BE2C (cell line): ENCODE measurements around the gene CENPP.

Experiments used
- DNase-seq: peaks from one replicate; pipeline ENCODE4 v3.0.0-alpha.2; 2020
- H3K27me3 ChIP-seq: fragments of 250-450 bp; sonication (Bioruptor Pico); 2 replicates; pipeline ENCODE4 v1.5.1; 2020; ENCODE audit warnings: mild to moderate bottlenecking
- H3K36me3 ChIP-seq: fragments of 250-450 bp; sonication (Bioruptor Pico); 2 replicates; pipeline ENCODE4 v1.5.1; 2020; ENCODE audit warnings: mild to moderate bottlenecking
- H3K4me1 ChIP-seq: fragments of 250-450 bp; sonication (Bioruptor Pico); 2 replicates; pipeline ENCODE4 v1.5.1; 2020
- H3K4me3 ChIP-seq: 2 replicates; pipeline ENCODE4 v1.5.1; 2011; ENCODE audit warnings: low read depth, low read length
- H3K9me3 ChIP-seq: fragments of 250-450 bp; sonication (Bioruptor Pico); 2 replicates; pipeline ENCODE4 v1.5.1; 2020
- TF ChIP-seq, protein P1 (sequence below): IDR thresholded peaks from 2 replicates; pipeline ENCODE4 v1.5.1; 2012; ENCODE audit warnings: mild to moderate bottlenecking, low read depth, low read length

Gene CENPP

GRCh38 chr9:92507005-92507404, 181.3 kb downstream of the CENPP start:
- TF ChIP-seq, protein P1, sequence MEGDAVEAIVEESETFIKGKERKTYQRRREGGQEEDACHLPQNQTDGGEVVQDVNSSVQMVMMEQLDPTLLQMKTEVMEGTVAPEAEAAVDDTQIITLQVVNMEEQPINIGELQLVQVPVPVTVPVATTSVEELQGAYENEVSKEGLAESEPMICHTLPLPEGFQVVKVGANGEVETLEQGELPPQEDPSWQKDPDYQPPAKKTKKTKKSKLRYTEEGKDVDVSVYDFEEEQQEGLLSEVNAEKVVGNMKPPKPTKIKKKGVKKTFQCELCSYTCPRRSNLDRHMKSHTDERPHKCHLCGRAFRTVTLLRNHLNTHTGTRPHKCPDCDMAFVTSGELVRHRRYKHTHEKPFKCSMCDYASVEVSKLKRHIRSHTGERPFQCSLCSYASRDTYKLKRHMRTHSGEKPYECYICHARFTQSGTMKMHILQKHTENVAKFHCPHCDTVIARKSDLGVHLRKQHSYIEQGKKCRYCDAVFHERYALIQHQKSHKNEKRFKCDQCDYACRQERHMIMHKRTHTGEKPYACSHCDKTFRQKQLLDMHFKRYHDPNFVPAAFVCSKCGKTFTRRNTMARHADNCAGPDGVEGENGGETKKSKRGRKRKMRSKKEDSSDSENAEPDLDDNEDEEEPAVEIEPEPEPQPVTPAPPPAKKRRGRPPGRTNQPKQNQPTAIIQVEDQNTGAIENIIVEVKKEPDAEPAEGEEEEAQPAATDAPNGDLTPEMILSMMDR: no peak
- H3K9me3 ChIP-seq: no peaks in the 10 kb centered on the region
- no peaks in the 10 kb centered on the region for H3K36me3 ChIP-seq
- H3K27me3 ChIP-seq: no peaks in the 10 kb centered on the region
- no peak for DNase-seq
- H3K4me1 ChIP-seq: no peaks in the 10 kb centered on the region; the same call in 1 of the 2 replicates
- H3K4me3 ChIP-seq: no peak overlapping the region

DNA sequence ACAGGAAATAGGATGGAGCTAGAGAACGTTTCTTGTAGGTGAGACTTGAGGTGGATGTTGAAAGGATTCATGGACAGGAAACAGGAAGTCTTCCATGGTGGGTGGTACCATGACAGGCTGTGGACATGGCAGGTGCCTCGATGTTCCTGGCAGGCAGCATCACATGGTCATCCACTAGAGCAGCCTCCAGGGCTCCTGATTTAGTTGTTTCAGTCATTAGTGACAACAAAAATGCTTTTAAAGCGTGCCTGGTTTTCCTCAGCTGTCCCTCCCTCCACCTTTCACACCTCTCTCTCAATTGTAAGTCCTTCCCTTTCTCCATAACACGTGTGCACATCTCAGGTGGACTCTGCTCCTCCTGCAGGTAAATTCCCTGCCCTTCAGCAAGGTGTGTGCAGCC, 181.7 kb downstream of the CENPP start:
- no peak for DNase-seq
- Histone ChIP-seq H3K27me3 (no peaks in the 10 kb centered on the region), H3K4me3 (no peak overlapping the region), H3K36me3 (no peaks in the 10 kb centered on the region), H3K4me1 (no peaks in the 10 kb centered on the region), H3K9me3 (no peaks in the 10 kb centered on the region)
- TF ChIP-seq, protein P1: no peak

- TF ChIP-seq, protein P1: no peak
- DNase-seq: no peak
- no peaks in the 10 kb centered on the region for H3K36me3 ChIP-seq
Measured at GRCh38 chr9:92508018-92508820, 182.5 kb downstream of the CENPP start.

DNA sequence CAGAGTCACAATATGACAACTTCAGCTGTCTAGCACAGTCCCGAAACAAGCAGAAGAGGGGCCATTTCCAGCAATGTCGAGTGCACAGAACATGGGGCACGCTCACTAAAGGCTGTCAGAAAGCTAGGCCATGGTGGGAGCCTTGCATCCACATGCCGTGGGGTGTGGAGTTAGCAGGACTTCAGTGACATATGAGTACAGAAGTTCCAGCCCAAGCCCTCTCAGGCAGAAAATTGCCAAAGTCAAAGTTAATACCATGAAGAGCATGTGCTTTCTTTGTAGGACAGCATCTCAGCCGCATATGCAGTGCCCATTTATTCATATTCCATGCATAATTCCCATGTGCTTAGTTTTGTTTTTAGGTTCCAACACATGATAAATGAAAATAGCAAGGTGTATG, 183.3 kb downstream of the CENPP start:
- Histone ChIP-seq H3K4me3 (no peak overlapping the region), H3K9me3 (no peaks in the 10 kb centered on the region), H3K4me1 (no peaks in the 10 kb centered on the region), H3K27me3 (no peaks in the 10 kb centered on the region), H3K36me3 (no peaks in the 10 kb centered on the region)
- no peak for DNase-seq
- TF ChIP-seq, protein P1: no peak

More at GRCh38 chr9:92508018-92508820, 182.5 kb downstream of the CENPP start:
- H3K9me3 ChIP-seq: no peaks in the 10 kb centered on the region
- no peaks in the 10 kb centered on the region for H3K4me1 ChIP-seq
- H3K4me3 ChIP-seq: no peak overlapping the region
- no peaks in the 10 kb centered on the region for H3K27me3 ChIP-seq

DNA sequence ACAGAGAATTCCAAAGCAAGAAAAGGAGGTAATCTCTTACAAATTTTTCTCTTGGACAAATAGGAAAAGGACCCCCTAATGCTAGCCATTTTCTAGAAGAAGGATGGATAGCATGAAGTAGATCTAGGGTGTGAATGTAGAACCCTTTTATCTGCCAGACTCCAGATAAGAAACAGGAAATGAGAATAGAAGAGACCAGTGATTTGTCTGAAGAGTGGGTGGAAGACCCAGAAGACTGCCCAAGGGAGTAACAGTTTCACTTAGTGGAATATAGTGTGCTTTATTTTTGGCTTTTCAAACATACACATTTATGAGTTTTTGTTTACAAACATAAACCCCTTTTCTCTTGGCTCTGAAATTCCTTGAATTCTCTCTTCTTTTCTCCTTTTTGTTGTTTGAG, 185.0 kb downstream of the CENPP start:
- H3K4me3 ChIP-seq: no peak overlapping the region
- no peaks in the 10 kb centered on the region for H3K27me3 ChIP-seq
- H3K4me1 ChIP-seq: no peaks in the 10 kb centered on the region
- H3K36me3 ChIP-seq: no peaks in the 10 kb centered on the region
- no peak for DNase-seq
- TF ChIP-seq, protein P1: no peak
- H3K9me3 ChIP-seq: no peaks in the 10 kb centered on the region

DNA sequence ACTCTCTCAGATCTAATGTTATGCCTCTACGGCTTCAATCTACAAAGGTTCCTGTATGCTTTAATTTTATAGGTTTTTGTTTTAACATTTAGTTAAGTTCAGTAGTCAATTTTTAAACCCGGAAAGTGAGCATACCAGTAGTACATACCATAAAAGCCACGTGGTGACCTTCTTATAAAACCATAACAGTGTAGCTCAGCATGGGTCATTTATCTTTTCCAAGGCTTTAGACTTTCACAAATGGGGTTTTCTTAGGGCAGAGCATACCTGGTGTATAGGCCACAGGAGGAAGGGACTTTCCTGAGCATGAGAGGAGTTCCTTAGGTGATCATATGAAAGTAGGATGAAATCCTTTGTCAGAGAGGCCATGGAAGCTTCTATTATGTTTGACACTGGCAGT, 186.9 kb downstream of the CENPP start:
- Histone ChIP-seq H3K27me3 (no peaks in the 10 kb centered on the region), H3K4me3 (no peak overlapping the region), H3K9me3 (no peaks in the 10 kb centered on the region), H3K36me3 (no peaks in the 10 kb centered on the region), H3K4me1 (no peaks in the 10 kb centered on the region)
- DNase-seq: no peak
- TF ChIP-seq, protein P1: no peak
